OCI-LY1 (cell line): Measurements from ENCODE around the gene DGKG.

Experiments used
- H2AFZ ChIP-seq: fragments of 200-600 bp; sonication (generic), shearing (Covaris generic); 2 replicates; pipeline ENCODE4 v1.6.0; 2014; ENCODE audit warnings: antibody characterized with exemption, mild to moderate bottlenecking, low read length
- H3F3A ChIP-seq: fragments of 200-600 bp; sonication (generic), shearing (Covaris generic); 2 replicates; pipeline ENCODE4 v1.6.0; 2014; ENCODE audit warnings: mild to moderate bottlenecking, antibody characterized with exemption, low read length, moderate library complexity; ENCODE audit not compliant: insufficient read depth
- H3K27ac ChIP-seq: fragments of 200-600 bp; sonication (generic); 2 replicates; pipeline ENCODE4 v1.5.1; 2014; ENCODE audit warnings: low read length, mixed run types, mild to moderate bottlenecking, low read depth; ENCODE audit not compliant: poor library complexity, severe bottlenecking
- H3K27me3 ChIP-seq: fragments of 200-600 bp; sonication (generic); 2 replicates; pipeline ENCODE4 v1.6.0; 2014; ENCODE audit warnings: antibody characterized with exemption, mild to moderate bottlenecking, low read length, moderate library complexity; ENCODE audit not compliant: insufficient read depth
- H3K36me3 ChIP-seq: fragments of 200-600 bp; sonication (generic); 2 replicates; pipeline ENCODE4 v1.6.1; 2014; ENCODE audit warnings: mild to moderate bottlenecking, antibody characterized with exemption, low read length, moderate library complexity, mixed read lengths; ENCODE audit not compliant: insufficient read depth
- H3K4me1 ChIP-seq: fragments of 200-600 bp; sonication (generic); 2 replicates; pipeline ENCODE4 v1.5.1; 2014; ENCODE audit warnings: mild to moderate bottlenecking, low read length, moderate library complexity; ENCODE audit not compliant: insufficient read depth, severe bottlenecking
- H3K4me2 ChIP-seq: fragments of 200-600 bp; sonication (generic), shearing (Covaris generic); 2 replicates; pipeline ENCODE4 v1.6.1; 2014; ENCODE audit warnings: low read length
- H3K4me3 ChIP-seq: fragments of 200-600 bp; sonication (generic); 2 replicates; pipeline ENCODE4 v1.5.1; 2014; ENCODE audit warnings: low read length, low read depth, mild to moderate bottlenecking, mixed read lengths; ENCODE audit not compliant: poor library complexity, severe bottlenecking
- H3K79me2 ChIP-seq: fragments of 200-600 bp; shearing (Covaris generic); 2 replicates; pipeline ENCODE4 v1.6.1; 2016; ENCODE audit warnings: mixed run types, low read length, mixed read lengths; ENCODE audit not compliant: insufficient read depth
- H3K9ac ChIP-seq: fragments of 200-600 bp; sonication (generic), shearing (Covaris generic); 2 replicates; pipeline ENCODE4 v1.6.1; 2014; ENCODE audit warnings: mild to moderate bottlenecking, low read length, mixed read lengths
- H3K9me2 ChIP-seq: fragments of 200-600 bp; sonication (generic), shearing (Covaris generic); 2 replicates; pipeline ENCODE4 v1.6.1; 2014; ENCODE audit warnings: low read depth, mild to moderate bottlenecking, low read length, mixed read lengths
- H3K9me3 ChIP-seq: fragments of 200-600 bp; shearing (Covaris generic); 2 replicates; pipeline ENCODE4 v1.6.1; 2014; ENCODE audit warnings: low read length, mixed read lengths
- H4K20me1 ChIP-seq: fragments of 200-600 bp; sonication (generic), shearing (Covaris generic); 2 replicates; pipeline ENCODE4 v1.6.0; 2016; ENCODE audit warnings: mild to moderate bottlenecking, low read length; ENCODE audit not compliant: insufficient read depth
- EZH2 ChIP-seq: fragments of 200-600 bp; sonication (generic), shearing (Covaris generic); IDR thresholded peaks from 2 replicates; pipeline ENCODE4 v1.8.0; 2017; ENCODE audit warnings: borderline replicate concordance, mixed run types, mild to moderate bottlenecking, antibody characterized with exemption, low read length, moderate library complexity, mixed read lengths
- TF ChIP-seq, protein P1 (sequence below): fragments of 200-600 bp; sonication (generic), shearing (Covaris generic); IDR thresholded peaks from 2 replicates; pipeline ENCODE4 v1.5.1; 2017; ENCODE audit warnings: mild to moderate bottlenecking, antibody characterized with exemption, low read length, moderate library complexity, mixed read lengths

DGKG gene

DNA sequence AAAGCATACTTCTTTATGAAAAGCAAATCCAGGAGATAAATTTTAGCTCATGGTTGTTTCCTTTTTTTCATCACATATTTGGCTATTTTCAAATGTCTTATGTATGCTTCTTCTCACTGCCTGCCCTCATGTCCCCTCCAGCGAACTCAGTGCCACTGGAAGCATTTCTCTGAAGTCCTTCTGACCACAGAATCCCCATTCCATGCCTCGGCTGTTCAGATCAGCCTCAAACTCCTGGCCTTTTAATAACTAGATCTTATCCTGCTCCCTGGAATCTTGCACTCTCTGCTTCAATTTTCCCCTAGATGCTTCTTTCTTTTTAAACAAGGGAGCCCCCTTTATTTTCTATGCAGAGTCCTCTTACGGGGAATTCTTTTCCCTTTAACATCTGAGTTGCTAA, 263.3 kb downstream of the DGKG start:
- no peak overlapping the region for H3K4me2 ChIP-seq
- H3K27ac ChIP-seq = no peak overlapping the region
- H3K4me1 ChIP-seq = no peaks in the 10 kb centered on the region
- H3K27me3 ChIP-seq = 0 out of 2 replicates have a peak, but pooled peaks cover 9% of the 10 kb centered on the region
- no peaks in the 10 kb centered on the region for H3K9me3 ChIP-seq
- no peak overlapping the region for H2AFZ ChIP-seq
- H3K9ac ChIP-seq = no peak overlapping the region
- no peaks in the 10 kb centered on the region for H3K36me3 ChIP-seq
- H3K4me3 ChIP-seq = no peak overlapping the region
- H3F3A ChIP-seq = no peaks in the 10 kb centered on the region
- H4K20me1 ChIP-seq = no peaks in the 10 kb centered on the region
- no peaks in the 10 kb centered on the region for H3K79me2 ChIP-seq
- TF ChIP-seq, protein P1, sequence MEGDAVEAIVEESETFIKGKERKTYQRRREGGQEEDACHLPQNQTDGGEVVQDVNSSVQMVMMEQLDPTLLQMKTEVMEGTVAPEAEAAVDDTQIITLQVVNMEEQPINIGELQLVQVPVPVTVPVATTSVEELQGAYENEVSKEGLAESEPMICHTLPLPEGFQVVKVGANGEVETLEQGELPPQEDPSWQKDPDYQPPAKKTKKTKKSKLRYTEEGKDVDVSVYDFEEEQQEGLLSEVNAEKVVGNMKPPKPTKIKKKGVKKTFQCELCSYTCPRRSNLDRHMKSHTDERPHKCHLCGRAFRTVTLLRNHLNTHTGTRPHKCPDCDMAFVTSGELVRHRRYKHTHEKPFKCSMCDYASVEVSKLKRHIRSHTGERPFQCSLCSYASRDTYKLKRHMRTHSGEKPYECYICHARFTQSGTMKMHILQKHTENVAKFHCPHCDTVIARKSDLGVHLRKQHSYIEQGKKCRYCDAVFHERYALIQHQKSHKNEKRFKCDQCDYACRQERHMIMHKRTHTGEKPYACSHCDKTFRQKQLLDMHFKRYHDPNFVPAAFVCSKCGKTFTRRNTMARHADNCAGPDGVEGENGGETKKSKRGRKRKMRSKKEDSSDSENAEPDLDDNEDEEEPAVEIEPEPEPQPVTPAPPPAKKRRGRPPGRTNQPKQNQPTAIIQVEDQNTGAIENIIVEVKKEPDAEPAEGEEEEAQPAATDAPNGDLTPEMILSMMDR = no peak
- no peak for TF ChIP-seq EZH2
- no peaks in the 10 kb centered on the region for H3K9me2 ChIP-seq

DNA sequence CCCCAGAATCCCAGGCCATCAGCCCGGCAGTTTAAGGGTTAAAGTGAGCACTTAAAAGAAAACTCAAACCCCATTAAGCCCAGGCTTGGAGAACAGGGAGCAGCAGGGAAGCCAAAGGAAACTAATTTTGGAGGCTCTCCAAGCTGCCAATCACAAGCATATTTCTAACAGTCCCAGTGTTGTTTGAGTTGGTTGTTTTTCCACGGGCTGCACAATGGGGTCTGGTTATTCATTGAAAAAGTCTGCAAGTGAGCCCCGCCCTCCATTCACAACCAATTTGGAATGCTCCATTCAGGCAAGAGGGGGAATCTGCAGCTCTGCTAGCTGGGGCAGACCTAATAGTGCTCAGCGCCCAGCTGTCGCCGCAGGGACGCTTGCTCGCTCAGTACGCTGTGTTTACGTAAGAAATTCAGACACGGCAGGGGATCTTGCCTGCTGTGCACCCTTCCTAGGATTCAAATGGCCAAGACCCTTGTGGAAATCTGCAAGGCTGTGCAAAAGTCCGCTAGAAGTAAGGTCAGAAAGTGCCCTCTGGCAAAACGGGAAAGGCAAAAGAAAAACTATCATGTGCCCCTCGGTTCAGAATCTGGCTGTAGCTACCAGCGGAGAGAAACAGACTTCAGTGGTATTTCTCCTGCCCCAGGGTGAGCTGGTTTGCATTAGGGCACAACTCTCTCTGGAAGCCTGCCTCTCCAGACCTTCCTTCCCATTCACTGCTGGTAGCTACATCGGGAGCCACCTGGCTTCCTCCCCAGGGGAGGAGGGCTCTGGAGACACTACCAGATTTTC, 264.2 kb downstream of the DGKG start:
- Histone ChIP-seq H3K4me3 (no peak overlapping the region), H3F3A (no peaks in the 10 kb centered on the region), H3K36me3 (no peaks in the 10 kb centered on the region), H3K9me3 (no peaks in the 10 kb centered on the region), H2AFZ (no peak overlapping the region), H3K79me2 (no peaks in the 10 kb centered on the region), H3K27ac (no peak overlapping the region), H3K4me1 (no peaks in the 10 kb centered on the region), H3K27me3 (0 out of 2 replicates have a peak, but pooled peaks cover 4% of the 10 kb centered on the region), H3K4me2 (no peak overlapping the region), H3K9me2 (no peaks in the 10 kb centered on the region), H3K9ac (no peak overlapping the region), H4K20me1 (no peaks in the 10 kb centered on the region)
- TF ChIP-seq EZH2 = no peak
- TF ChIP-seq, protein P1 = no peak

DNA sequence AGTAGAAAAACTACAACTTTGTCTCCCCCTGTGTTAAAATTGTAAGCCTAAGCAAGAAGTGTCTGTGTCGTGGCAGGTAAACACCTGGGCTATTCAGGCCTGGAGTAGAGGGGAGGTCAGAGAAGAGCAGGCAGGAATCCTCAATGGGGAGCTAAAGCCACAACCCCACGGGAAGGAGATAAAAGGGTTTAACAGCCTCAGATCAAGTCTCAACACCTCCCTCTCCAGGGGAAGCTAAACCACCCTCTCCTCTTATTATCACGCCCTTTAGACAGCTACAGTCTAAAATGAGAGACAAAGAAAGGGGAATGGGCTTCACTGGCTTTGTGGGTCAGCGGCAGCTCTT, 264.7 kb downstream of the DGKG start:
- Histone ChIP-seq H3F3A (no peaks in the 10 kb centered on the region), H4K20me1 (no peaks in the 10 kb centered on the region), H3K4me3 (no peak overlapping the region), H3K27ac (no peak overlapping the region), H3K9me2 (no peaks in the 10 kb centered on the region), H2AFZ (no peak overlapping the region), H3K4me1 (no peaks in the 10 kb centered on the region), H3K4me2 (no peak overlapping the region), H3K9me3 (no peaks in the 10 kb centered on the region), H3K36me3 (no peaks in the 10 kb centered on the region), H3K27me3 (0 out of 2 replicates have a peak, but pooled peaks cover 4% of the 10 kb centered on the region), H3K79me2 (no peaks in the 10 kb centered on the region), H3K9ac (no peak overlapping the region)
- TF ChIP-seq EZH2 = no peak
- TF ChIP-seq, protein P1 = no peak
